OCI-LY7 (cell line): ENCODE data around the gene UNKL.

ENCODE experiments used
- CTCF ChIP-seq: fragments of 200-600 bp; sonication (generic); conservative IDR thresholded peaks from 2 replicates; pipeline ENCODE4 v1.5.1; 2014; ENCODE audit warnings: mild to moderate bottlenecking, antibody characterized with exemption, low read length, moderate library complexity, mixed read lengths
- EZH2phosphoT487 ChIP-seq: fragments of 200-600 bp; sonication (generic); IDR thresholded peaks from 2 replicates; pipeline ENCODE4 v1.6.1; 2018; ENCODE audit warnings: low read depth, borderline replicate concordance, mild to moderate bottlenecking, mixed run types, antibody characterized with exemption, low read length, moderate library complexity, mixed read lengths

GRCh38 chr16:1429631-1430030 is 15.1 kb upstream of the UNKL start:
- TF ChIP-seq CTCF (no peak), EZH2phosphoT487 (no peak)
